A549 (cell line): ENCODE data around the gene SH2B3. TPM values are rescaled to one million over a fixed set of nuclear protein-coding genes. Genes with fewer than 3 reads are reported as not detected.

Experiments
- ATAC-seq, 2 experiments: fragments of 200-7000 bp in 1 of 2; fragments of >200 bp in 1 of 2; cut with Nextera tagmentation in 1 of 2; cut with Tn5 transposase in 1 of 2; 3 replicates each; pipeline versions ENCODE4 v1.8.0 to v1.9.1; 2018 to 2020; ENCODE audit warnings: mild to moderate bottlenecking in 1 of 2, moderate library complexity in 1 of 2
- CTCF ChIA-PET: fragments of 300-600 bp; sonication (Branson Sonifier 250); formaldehyde crosslinking; extraction: SDS; loops from one replicate; lab custom pipeline; 2021; ENCODE audit warnings: antibody characterized with exemption, inconsistent platforms; lab: Yijun Ruan, JAX
- POLR2A ChIA-PET: fragments of 350-600 bp; formaldehyde crosslinking; extraction: SDS; loops from one replicate; lab custom pipeline; 2021; ENCODE audit warnings: antibody characterized with exemption, inconsistent platforms; lab: Yijun Ruan, JAX
- DNase-seq, 2 experiments: peaks; one replicate each; pipeline versions ENCODE4 v3.0.0 to v3.0.0-alpha.2; 2011 to 2016; ENCODE audit warnings: low read depth in 1 of 2, low spot score in 1 of 2
- FAIRE-seq: peaks from 2 replicates; lab custom pipeline; 2011; peaks lifted over from hg19 to GRCh38; lab: Jason Lieb, UNC
- H3K27ac ChIP-seq, 2 experiments: fragments of >200 bp; sonication (Bioruptor Twin); formaldehyde crosslinking; 3 replicates each; pipeline ENCODE4 v1.5.1; 2016 to 2017
- H3K4me1 ChIP-seq: fragments of >200 bp; sonication (Bioruptor Twin); formaldehyde crosslinking; 3 replicates; pipeline ENCODE4 v1.6.1; 2016
- H3K4me2 ChIP-seq: fragments of >200 bp; sonication (Bioruptor Twin); formaldehyde crosslinking; 3 replicates; pipeline ENCODE4 v1.6.1; 2016
- H3K4me3 ChIP-seq: fragments of >200 bp; sonication (Bioruptor Twin); formaldehyde crosslinking; 3 replicates; pipeline ENCODE4 v1.5.1; 2016
- H3K9me3 ChIP-seq: fragments of >200 bp; sonication (Bioruptor Twin); formaldehyde crosslinking; 3 replicates; pipeline ENCODE4 v1.6.1; 2016
- ATOH8 ChIP-seq: fragments of 250-450 bp; sonication (Bioruptor Pico); IDR thresholded peaks from 2 replicates; pipeline ENCODE4 v1.5.0; 2020; ENCODE audit warnings: low read depth, mild to moderate bottlenecking, moderate library complexity
- CBX2 ChIP-seq: fragments of 200-600 bp; sonication (generic); IDR thresholded peaks from 2 replicates; pipeline ENCODE4 v1.6.1; 2016; ENCODE audit warnings: low read depth, mild to moderate bottlenecking, borderline replicate concordance
- CEBPB ChIP-seq, 2 experiments: fragments of >200 bp in 1 of 2; sonication (Bioruptor Twin) in 1 of 2; formaldehyde crosslinking in 1 of 2; IDR thresholded peaks; 2 replicates each; pipeline ENCODE4 v1.6.1; 2012 to 2016
- E2F6 ChIP-seq: IDR thresholded peaks from 2 replicates; pipeline ENCODE4 v1.6.1; 2012; ENCODE audit warnings: low read depth, borderline replicate concordance
- EP300 ChIP-seq, 2 experiments: fragments of >200 bp; sonication (Bioruptor Twin); formaldehyde crosslinking; IDR thresholded peaks; 2 replicates in 1 of 2; 3 replicates in 1 of 2; pipeline ENCODE4 v1.6.1; 2016 to 2017
- FOSB ChIP-seq: fragments of 250-450 bp; sonication (Bioruptor Pico); IDR thresholded peaks from 2 replicates; pipeline ENCODE4 v1.5.0; 2020; ENCODE audit warnings: mild to moderate bottlenecking, moderate library complexity
- FOSL2 ChIP-seq, 2 experiments: fragments of 450-650 bp in 1 of 2; fragments of >200 bp in 1 of 2; sonication (Bioruptor Twin) in 1 of 2; formaldehyde crosslinking; IDR thresholded peaks; 2 replicates each; pipeline versions ENCODE4 v1.5.0 to v1.6.1; 2016 to 2020; ENCODE audit warnings: mild to moderate bottlenecking in 1 of 2, moderate library complexity in 1 of 2
- JUN ChIP-seq, 2 experiments: fragments of >200 bp; sonication (Bioruptor Twin); formaldehyde crosslinking; IDR thresholded peaks; 2 replicates in 1 of 2; 3 replicates in 1 of 2; pipeline ENCODE4 v1.6.1; 2016 to 2017
- MAX ChIP-seq: IDR thresholded peaks from 2 replicates; pipeline ENCODE4 v1.6.1; 2012
- NPAS2 ChIP-seq: fragments of 250-450 bp; sonication (Bioruptor Pico); IDR thresholded peaks from 2 replicates; pipeline ENCODE4 v1.8.0; 2022; ENCODE audit warnings: mild to moderate bottlenecking, moderate library complexity, borderline replicate concordance
- PBX3 ChIP-seq: IDR thresholded peaks from 2 replicates; pipeline ENCODE4 v1.6.1; 2012
- RAD21 ChIP-seq, 2 experiments: fragments of >200 bp in 1 of 2; sonication (Bioruptor Twin) in 1 of 2; formaldehyde crosslinking in 1 of 2; IDR thresholded peaks in 1 of 2; conservative IDR thresholded peaks in 1 of 2; 2 replicates in 1 of 2; 3 replicates in 1 of 2; pipeline ENCODE4 v1.6.1; 2012 to 2018; ENCODE audit warnings: inconsistent platforms in 1 of 2
- RARB ChIP-seq: fragments of 250-450 bp; sonication (Bioruptor Pico); IDR thresholded peaks from 2 replicates; pipeline ENCODE4 v1.8.0; 2021; ENCODE audit warnings: mild to moderate bottlenecking, moderate library complexity
- RFX5 ChIP-seq: fragments of 450-650 bp; IDR thresholded peaks from 2 replicates; pipeline ENCODE4 v1.7.1; 2014; ENCODE audit warnings: antibody characterized with exemption, mild to moderate bottlenecking, moderate library complexity
- SMC3 ChIP-seq: fragments of >200 bp; sonication (Bioruptor Twin); formaldehyde crosslinking; IDR thresholded peaks from 3 replicates; pipeline ENCODE4 v1.6.1; 2018; ENCODE audit warnings: inconsistent platforms
- USF2 ChIP-seq: fragments of 450-650 bp; IDR thresholded peaks from 2 replicates; pipeline ENCODE4 v1.6.1; 2014; ENCODE audit warnings: antibody characterized with exemption
- ZC3H11A ChIP-seq: fragments of 450-650 bp; IDR thresholded peaks from 2 replicates; pipeline ENCODE4 v1.6.1; 2014; ENCODE audit warnings: antibody characterized with exemption, mild to moderate bottlenecking
- ZNF302 ChIP-seq: fragments of 250-450 bp; sonication (Bioruptor Pico); IDR thresholded peaks from 2 replicates; pipeline ENCODE4 v1.9.0; 2021; ENCODE audit warnings: inconsistent platforms, mild to moderate bottlenecking, moderate library complexity
- WGBS: methylation state at CpG from one replicate; pipeline ENCODE4 v1.1.6; 2017; ENCODE audit errors: missing lambda C conversion rate; 5-methylcytosine and 5-hydroxymethylcytosine counted together
- polyA plus RNA-seq, 4 experiments: library from polyadenylated mRNA; depleted of rRNA in 3 of 4; stranded (reverse); fragments of >200 nt; fragmentation: RNase III in 1 of 4; extraction: RNeasy Plus Mini Kit Qiagen cat#74134 plus additional on column Dnase treatment in 1 of 4; gene quantifications; 2 replicates in 3 of 4; 3 replicates in 1 of 4; pipeline ENCODE4 v1.2.3, GENCODE V29; 2011 to 2017

The SH2B3 gene
- polyA plus RNA-seq, 2 of the 4 experiments (the other 2 are of a cell fraction) = 2.3 to 2.5 TPM

- no peak for DNase-seq
- Histone ChIP-seq H3K4me2 (no peak overlapping the region), H3K4me3 (no peak overlapping the region), H3K27ac (peak overlapping the region in 1 of 2 experiments; percentile 9; a peak in 1 of 6 replicates), H3K9me3 (no peaks in the 10 kb centered on the region), H3K4me1 (peaks cover 28% of the 10 kb centered on the region)
- no peak for FAIRE-seq
- no peak for ATAC-seq
- POLR2A ChIA-PET = interaction anchor here (0.6 kb wide), 1 partner anchor 89 kb away, joined by 4 read pairs; no protein-coding TSS in a partner anchor
- CTCF ChIA-PET = interaction anchor here (1.1 to 8.6 kb wide), 6 partner anchors 15 to 260 kb away, joined by 6 to 103 read pairs (median 8); no protein-coding TSS in a partner anchor
- TF ChIP-seq RAD21 (conservative IDR thresholded peaks at IDR 0.05 in 1 of 2, IDR thresholded peaks at IDR 0.05 in 1 of 2) = no peak
- no peak for TF ChIP-seq JUN (IDR thresholded peaks at IDR 0.05)
- no peak for TF ChIP-seq CEBPB (IDR thresholded peaks at IDR 0.05)
- TF ChIP-seq NPAS2 = no peak
- no peak for TF ChIP-seq MAX
- no peak for TF ChIP-seq FOSB
- no peak for TF ChIP-seq USF2
- TF ChIP-seq RFX5 = no peak
- TF ChIP-seq E2F6 = no peak
- TF ChIP-seq PBX3 = no peak
- WGBS = 62% methylated on average over 6 of the region's 6 CpGs
These were observed 7.2 kb downstream of the SH2B3 start for GRCh38 chr12:111412830-111413441.

GRCh38 chr12:111413442-111414086 lies 7.8 kb downstream of the SH2B3 start:
- Histone ChIP-seq H3K27ac (peak overlapping the region in 1 of 2 experiments; percentile 27; a peak in 1 of 6 replicates), H3K4me2 (peak overlapping the region; percentile 30; the same call in 1 of the 3 replicates), H3K4me1 (peaks cover 28% of the 10 kb centered on the region), H3K4me3 (no peak overlapping the region), H3K9me3 (no peaks in the 10 kb centered on the region)
- ChIA-PET CTCF (interaction anchor here (0.6 to 8.6 kb wide), 7 partner anchors 14 to 260 kb away, joined by 3 to 103 read pairs (median 8); no protein-coding TSS in a partner anchor), POLR2A (interaction anchor here (0.6 kb wide), 1 partner anchor 88 kb away, joined by 4 read pairs; no protein-coding TSS in a partner anchor)
- ATAC-seq (peak; percentile 17 to 24; a peak in 3 of 6 replicates), DNase-seq (no peak), FAIRE-seq (no peak)
- 80% methylated on average over 12 of the region's 12 CpGs for WGBS
- TF ChIP-seq ATOH8 (CRISPR knock-in tag) = no peak
- TF ChIP-seq ZC3H11A = no peak
- no peak for TF ChIP-seq ZNF302 (CRISPR knock-in tag)
- no peak for TF ChIP-seq SMC3
- TF ChIP-seq EP300 (IDR thresholded peaks at IDR 0.05) = no peak
- no peak for TF ChIP-seq JUN (IDR thresholded peaks at IDR 0.05)
- TF ChIP-seq FOSL2 (IDR thresholded peaks at IDR 0.05) = 0 out of 2 replicates have a peak, but pooled peaks have one; percentile 6
- 0 out of 2 replicates have a peak, but pooled peaks have one; percentile 13 for TF ChIP-seq FOSL2 (CRISPR knock-in tag; IDR thresholded peaks at IDR 0.05)
- TF ChIP-seq CBX2 = no peak
- TF ChIP-seq RARB = no peak
